A549 (cell line): Measurements from ENCODE around the gene CMPK1. TPM values are rescaled to one million over a fixed set of nuclear protein-coding genes. Genes with fewer than 3 reads are reported as not detected.

Experiments
- ATAC-seq, 2 experiments: fragments of 200-7000 bp in 1 of 2; fragments of >200 bp in 1 of 2; cut with Nextera tagmentation in 1 of 2; cut with Tn5 transposase in 1 of 2; 3 replicates each; pipeline versions ENCODE4 v1.8.0 to v1.9.1; 2018 to 2020; ENCODE audit warnings: mild to moderate bottlenecking in 1 of 2, moderate library complexity in 1 of 2
- CTCF ChIA-PET: fragments of 300-600 bp; sonication (Branson Sonifier 250); formaldehyde crosslinking; extraction: SDS; loops from one replicate; lab custom pipeline; 2021; ENCODE audit warnings: antibody characterized with exemption, inconsistent platforms; lab: Yijun Ruan, JAX
- POLR2A ChIA-PET: fragments of 350-600 bp; formaldehyde crosslinking; extraction: SDS; loops from one replicate; lab custom pipeline; 2021; ENCODE audit warnings: antibody characterized with exemption, inconsistent platforms; lab: Yijun Ruan, JAX
- DNase-seq, 2 experiments: peaks; one replicate each; pipeline versions ENCODE4 v3.0.0 to v3.0.0-alpha.2; 2011 to 2016; ENCODE audit warnings: low read depth in 1 of 2, low spot score in 1 of 2
- FAIRE-seq: peaks from 2 replicates; lab custom pipeline; 2011; peaks lifted over from hg19 to GRCh38; lab: Jason Lieb, UNC
- H3K27ac ChIP-seq, 2 experiments: fragments of >200 bp; sonication (Bioruptor Twin); formaldehyde crosslinking; 3 replicates each; pipeline ENCODE4 v1.5.1; 2016 to 2017
- H3K4me1 ChIP-seq: fragments of >200 bp; sonication (Bioruptor Twin); formaldehyde crosslinking; 3 replicates; pipeline ENCODE4 v1.6.1; 2016
- H3K4me2 ChIP-seq: fragments of >200 bp; sonication (Bioruptor Twin); formaldehyde crosslinking; 3 replicates; pipeline ENCODE4 v1.6.1; 2016
- H3K4me3 ChIP-seq: fragments of >200 bp; sonication (Bioruptor Twin); formaldehyde crosslinking; 3 replicates; pipeline ENCODE4 v1.5.1; 2016
- H3K9me3 ChIP-seq: fragments of >200 bp; sonication (Bioruptor Twin); formaldehyde crosslinking; 3 replicates; pipeline ENCODE4 v1.6.1; 2016
- BCL3 ChIP-seq: fragments of >200 bp; sonication (Bioruptor Twin); formaldehyde crosslinking; IDR thresholded peaks from 3 replicates; pipeline ENCODE4 v1.6.1; 2016
- CBX8 ChIP-seq: fragments of 200-600 bp; sonication (generic); IDR thresholded peaks from 2 replicates; pipeline ENCODE4 v1.6.1; 2016
- CEBPB ChIP-seq, 2 experiments: fragments of >200 bp in 1 of 2; sonication (Bioruptor Twin) in 1 of 2; formaldehyde crosslinking in 1 of 2; IDR thresholded peaks; 2 replicates each; pipeline ENCODE4 v1.6.1; 2012 to 2016
- CHD2 ChIP-seq: fragments of 150-350 bp; IDR thresholded peaks from 2 replicates; pipeline ENCODE4 v1.6.1; 2014; ENCODE audit warnings: low read length; ENCODE audit not compliant: partially characterized antibody
- CHD4 ChIP-seq: fragments of 200-600 bp; sonication (generic); IDR thresholded peaks from 2 replicates; pipeline ENCODE4 v1.6.1; 2016; ENCODE audit warnings: antibody characterized with exemption, mild to moderate bottlenecking, borderline replicate concordance
- E2F6 ChIP-seq: IDR thresholded peaks from 2 replicates; pipeline ENCODE4 v1.6.1; 2012; ENCODE audit warnings: low read depth, borderline replicate concordance
- ESRRA ChIP-seq: fragments of 150-350 bp; IDR thresholded peaks from 2 replicates; pipeline ENCODE4 v1.6.1; 2014; ENCODE audit warnings: mild to moderate bottlenecking, low read length, borderline replicate concordance
- FOSB ChIP-seq: fragments of 250-450 bp; sonication (Bioruptor Pico); IDR thresholded peaks from 2 replicates; pipeline ENCODE4 v1.5.0; 2020; ENCODE audit warnings: mild to moderate bottlenecking, moderate library complexity
- FOSL2 ChIP-seq, 2 experiments: fragments of 450-650 bp in 1 of 2; fragments of >200 bp in 1 of 2; sonication (Bioruptor Twin) in 1 of 2; formaldehyde crosslinking; IDR thresholded peaks; 2 replicates each; pipeline versions ENCODE4 v1.5.0 to v1.6.1; 2016 to 2020; ENCODE audit warnings: mild to moderate bottlenecking in 1 of 2, moderate library complexity in 1 of 2
- HDAC2 ChIP-seq: fragments of 200-600 bp; sonication (generic); IDR thresholded peaks from 2 replicates; pipeline ENCODE4 v1.6.1; 2016
- HEYL ChIP-seq: fragments of 250-450 bp; sonication (Bioruptor Pico); IDR thresholded peaks from 2 replicates; pipeline ENCODE4 v1.8.0; 2021; ENCODE audit warnings: mild to moderate bottlenecking, moderate library complexity
- HOXA7 ChIP-seq: fragments of 250-450 bp; sonication (Bioruptor Pico); IDR thresholded peaks from 2 replicates; pipeline ENCODE4 v1.5.0; 2020; ENCODE audit warnings: mild to moderate bottlenecking, moderate library complexity
- HOXB13 ChIP-seq: fragments of 250-450 bp; sonication (Bioruptor Pico); IDR thresholded peaks from 2 replicates; pipeline ENCODE4 v1.5.0; 2020; ENCODE audit warnings: low read depth, mild to moderate bottlenecking, moderate library complexity
- MAFK ChIP-seq: fragments of 450-650 bp; IDR thresholded peaks from 2 replicates; pipeline ENCODE4 v1.6.1; 2014; ENCODE audit not compliant: partially characterized antibody
- MAZ ChIP-seq: fragments of 150-350 bp; IDR thresholded peaks from 2 replicates; pipeline ENCODE4 v1.6.1; 2014; ENCODE audit warnings: antibody characterized with exemption, low read depth, low read length, borderline replicate concordance
- MYC ChIP-seq: IDR thresholded peaks from 2 replicates; pipeline ENCODE4 v1.6.1; 2012; ENCODE audit warnings: mild to moderate bottlenecking, inconsistent platforms, low read length, improper control_type of control experiment, borderline replicate concordance
- NFE2L2 ChIP-seq: fragments of 150-350 bp; conservative IDR thresholded peaks from 2 replicates; pipeline ENCODE4 v1.6.1; 2014; ENCODE audit warnings: low read length
- NR3C1 ChIP-seq: fragments of >200 bp; sonication (Bioruptor Twin); formaldehyde crosslinking; IDR thresholded peaks from 3 replicates; pipeline ENCODE4 v1.6.1; 2017
- PHF8 ChIP-seq: fragments of 200-600 bp; sonication (generic); IDR thresholded peaks from 2 replicates; pipeline ENCODE4 v1.6.1; 2016; ENCODE audit warnings: low read depth, mild to moderate bottlenecking, antibody characterized with exemption, moderate library complexity, borderline replicate concordance
- POLR2A ChIP-seq: IDR thresholded peaks from 2 replicates; pipeline ENCODE4 v1.6.1; 2012; ENCODE audit warnings: mild to moderate bottlenecking, low read length
- RAD21 ChIP-seq, 2 experiments: fragments of >200 bp in 1 of 2; sonication (Bioruptor Twin) in 1 of 2; formaldehyde crosslinking in 1 of 2; IDR thresholded peaks in 1 of 2; conservative IDR thresholded peaks in 1 of 2; 2 replicates in 1 of 2; 3 replicates in 1 of 2; pipeline ENCODE4 v1.6.1; 2012 to 2018; ENCODE audit warnings: inconsistent platforms in 1 of 2
- REST ChIP-seq: fragments of 200-600 bp; sonication (generic); IDR thresholded peaks from 2 replicates; pipeline ENCODE4 v1.6.1; 2016; ENCODE audit warnings: antibody characterized with exemption, mild to moderate bottlenecking, moderate library complexity
- RFX5 ChIP-seq: fragments of 450-650 bp; IDR thresholded peaks from 2 replicates; pipeline ENCODE4 v1.7.1; 2014; ENCODE audit warnings: antibody characterized with exemption, mild to moderate bottlenecking, moderate library complexity
- ZC3H11A ChIP-seq: fragments of 450-650 bp; IDR thresholded peaks from 2 replicates; pipeline ENCODE4 v1.6.1; 2014; ENCODE audit warnings: antibody characterized with exemption, mild to moderate bottlenecking
- WGBS: methylation state at CpG from one replicate; pipeline ENCODE4 v1.1.6; 2017; ENCODE audit errors: missing lambda C conversion rate; 5-methylcytosine and 5-hydroxymethylcytosine counted together
- polyA plus RNA-seq, 4 experiments: library from polyadenylated mRNA; depleted of rRNA in 3 of 4; stranded (reverse); fragments of >200 nt; fragmentation: RNase III in 1 of 4; extraction: RNeasy Plus Mini Kit Qiagen cat#74134 plus additional on column Dnase treatment in 1 of 4; gene quantifications; 2 replicates in 3 of 4; 3 replicates in 1 of 4; pipeline ENCODE4 v1.2.3, GENCODE V29; 2011 to 2017

CMPK1 gene
- polyA plus RNA-seq, 2 of the 4 experiments (the other 2 are of a cell fraction): 89.3 to 103 TPM

- ATAC-seq (no peak), DNase-seq (no peak), FAIRE-seq (no peak)
- no peak for TF ChIP-seq ZC3H11A
- no peak for TF ChIP-seq POLR2A
- TF ChIP-seq FOSL2 (IDR thresholded peaks at IDR 0.05): no peak
- TF ChIP-seq FOSL2 (CRISPR knock-in tag; IDR thresholded peaks at IDR 0.05): no peak
- no peak for TF ChIP-seq FOSB (CRISPR knock-in tag)
- no peak for TF ChIP-seq MYC
- no peak for TF ChIP-seq RFX5
- no peak for TF ChIP-seq E2F6
- no peak for TF ChIP-seq HOXA7 (CRISPR knock-in tag)
- TF ChIP-seq CEBPB (IDR thresholded peaks at IDR 0.05): no peak
- no peak for TF ChIP-seq RAD21 (conservative IDR thresholded peaks at IDR 0.05 in 1 of 2, IDR thresholded peaks at IDR 0.05 in 1 of 2)
- TF ChIP-seq NR3C1: no peak
- TF ChIP-seq NFE2L2: no peak
- TF ChIP-seq HEYL (CRISPR knock-in tag): no peak
- no peak for TF ChIP-seq CHD4
- no peak for TF ChIP-seq HDAC2
- no peak for TF ChIP-seq CBX8
- no peak for TF ChIP-seq REST
- no peak for TF ChIP-seq HOXB13
- no peak for TF ChIP-seq MAFK
- ChIA-PET CTCF (no interaction called here), POLR2A (no interaction called here)
- no peaks in the 10 kb centered on the region for H3K4me1 ChIP-seq
- H3K4me3 ChIP-seq: no peak overlapping the region
- H3K4me2 ChIP-seq: no peak overlapping the region
- no peaks in the 10 kb centered on the region for H3K9me3 ChIP-seq
- WGBS: 89% methylated on average over 6 of the region's 6 CpGs
- no peak overlapping the region for H3K27ac ChIP-seq
Observed at GRCh38 chr1:47385020-47385419, 51.4 kb downstream of the CMPK1 start.

- FAIRE-seq (no peak), ATAC-seq (no peak), DNase-seq (no peak)
- Histone ChIP-seq H3K4me3 (no peak overlapping the region), H3K27ac (no peak overlapping the region), H3K4me2 (no peak overlapping the region), H3K4me1 (no peaks in the 10 kb centered on the region)
- POLR2A ChIA-PET: interaction anchor here (1.1 kb wide), 1 partner anchor 207 kb away, joined by 6 read pairs; no protein-coding TSS in a partner anchor
- no peak for TF ChIP-seq HEYL (CRISPR knock-in tag)
- no peak for TF ChIP-seq CHD2
- TF ChIP-seq RFX5: no peak
- no peak for TF ChIP-seq FOSL2 (IDR thresholded peaks at IDR 0.05)
- no peak for TF ChIP-seq FOSL2 (CRISPR knock-in tag; IDR thresholded peaks at IDR 0.05)
- TF ChIP-seq ESRRA: no peak
- no peak for TF ChIP-seq MAZ
- TF ChIP-seq BCL3: no peak
- no peak for TF ChIP-seq PHF8
- TF ChIP-seq REST: no peak
- TF ChIP-seq, all 56 proteins: peak for 0
- no peaks in the 10 kb centered on the region for H3K9me3 ChIP-seq
- CTCF ChIA-PET: no interaction called here
- whole genome bisulfite sequencing: 98% methylated on average over 5 of the region's 5 CpGs
Observed at GRCh38 chr1:47386268-47386667, 52.7 kb downstream of the CMPK1 start.
